Spinal cord (tissue), 10 donors: ENCODE results near the gene SMOC2. TPM values are rescaled to one million over a fixed set of nuclear protein-coding genes. Genes with fewer than 3 reads are reported as not detected.
"Not testable (repeated sequence)": the region's sequence is repeated elsewhere in the genome, so short reads cannot be mapped to it uniquely, and the experiment has no call there.

Experiments
- DNase-seq, 6 donors: peaks; one replicate each; pipeline versions ENCODE4 v3.0.0 to v3.0.0-alpha.2; 2013 to 2015; ENCODE audit warnings: low spot score in 6 of 6, low read depth in 4 of 6
- H3K27ac ChIP-seq: one replicate; pipeline ENCODE4 v1.5.1; 2013; ENCODE audit warnings: low read depth, low read length, control low read depth
- H3K27me3 ChIP-seq: one replicate; pipeline ENCODE4 v1.6.1; 2013; ENCODE audit warnings: low read length; ENCODE audit not compliant: control insufficient read depth, insufficient read depth
- H3K36me3 ChIP-seq: one replicate; pipeline ENCODE4 v1.6.1; 2013; ENCODE audit warnings: low read length; ENCODE audit not compliant: control insufficient read depth, insufficient read depth
- H3K4me1 ChIP-seq: one replicate; pipeline ENCODE4 v1.6.1; 2013; ENCODE audit warnings: low read length; ENCODE audit not compliant: control insufficient read depth, insufficient read depth
- H3K4me3 ChIP-seq: one replicate; pipeline ENCODE4 v1.5.1; 2013; ENCODE audit warnings: low read depth, low read length, control low read depth
- H3K9me3 ChIP-seq: one replicate; pipeline ENCODE4 v1.6.1; 2013; ENCODE audit warnings: low read length; ENCODE audit not compliant: control insufficient read depth, insufficient read depth
- WGBS: methylation state at CpG from one replicate; pipeline ENCODE4 v1.1.5; 2013; ENCODE audit warnings: missing lambda C conversion rate; ENCODE audit not compliant: insufficient coverage; 5-methylcytosine and 5-hydroxymethylcytosine counted together
- polyA plus RNA-seq, 2 donors: library from polyadenylated mRNA; unstranded; fragments of 120-200 nt; gene quantifications; one replicate each; pipeline ENCODE4 v1.2.1, GENCODE V29; 2013; ENCODE audit not compliant: insufficient read length in 2 of 2
- total RNA-seq, 2 donors: library from RNA; depleted of rRNA in 1 of 2; stranded (reverse); fragments of 120-200 nt in 1 of 2; fragments of >200 nt in 1 of 2; gene quantifications; one replicate each; pipeline versions ENCODE4 v1.2.3 to v1.2.4, GENCODE V29; 2013 to 2014
- donor health status: healthy.

SMOC2 gene
- total and polyA plus RNA-seq, 4 donors, result 8.3 to 96.0 (median 45.6) TPM

- 98% methylated on average over 4 of the region's 4 CpGs for WGBS
- H3K9me3 ChIP-seq, result no peaks in the 10 kb centered on the region
- no peaks in the 10 kb centered on the region for H3K36me3 ChIP-seq
- H3K4me3 ChIP-seq, result no peak overlapping the region
- peaks cover 4% of the 10 kb centered on the region for H3K4me1 ChIP-seq
- peaks cover 4% of the 10 kb centered on the region for H3K27me3 ChIP-seq
- DNase-seq, result no peak
- no peak overlapping the region for H3K27ac ChIP-seq
Observed at GRCh38 chr6:168565112-168565511, 124.1 kb downstream of the SMOC2 start.

GRCh38 chr6:168570211-168570610 lies 129.2 kb downstream of the SMOC2 start:
- H3K4me3 ChIP-seq, result no peak overlapping the region
- WGBS, result 57% methylated on average over 11 of the region's 11 CpGs
- H3K27ac ChIP-seq, result no peak overlapping the region
- peaks cover 8% of the 10 kb centered on the region for H3K4me1 ChIP-seq
- no peak for DNase-seq
- H3K36me3 ChIP-seq, result peaks cover 2% of the 10 kb centered on the region
- H3K9me3 ChIP-seq, result no peaks in the 10 kb centered on the region
- no peaks in the 10 kb centered on the region for H3K27me3 ChIP-seq

GRCh38 chr6:168571268-168571667 lies 130.3 kb downstream of the SMOC2 start:
- H3K27ac ChIP-seq, result no peak overlapping the region
- peaks cover 14% of the 10 kb centered on the region for H3K4me1 ChIP-seq
- no peak for DNase-seq
- no peaks in the 10 kb centered on the region for H3K27me3 ChIP-seq
- 96% methylated on average over 10 of the region's 19 CpGs for WGBS
- peaks cover 2% of the 10 kb centered on the region for H3K36me3 ChIP-seq
- H3K9me3 ChIP-seq, result no peaks in the 10 kb centered on the region
- H3K4me3 ChIP-seq, result no peak overlapping the region

GRCh38 chr6:168573276-168573835 lies 132.4 kb downstream of the SMOC2 start:
- H3K27me3 ChIP-seq, H3K36me3 ChIP-seq, H3K9me3 ChIP-seq, DNase-seq, H3K27ac ChIP-seq, H3K4me3 ChIP-seq: not testable (repeated sequence)
- 92% methylated on average over 18 of the region's 28 CpGs for WGBS
- peaks cover 14% of the 10 kb centered on the region for H3K4me1 ChIP-seq

- Histone ChIP-seq H3K4me1 (peaks cover 14% of the 10 kb centered on the region), H3K27me3 (peaks cover 2% of the 10 kb centered on the region), H3K4me3 (no peak overlapping the region), H3K36me3 (peaks cover 2% of the 10 kb centered on the region), H3K27ac (no peak overlapping the region), H3K9me3 (no peaks in the 10 kb centered on the region)
- 96% methylated on average over 15 of the region's 17 CpGs for WGBS
- no peak for DNase-seq
Observed at GRCh38 chr6:168574075-168574698, 133.2 kb downstream of the SMOC2 start.

GRCh38 chr6:168574699-168575195 lies 133.8 kb downstream of the SMOC2 start:
- 54% methylated on average over 11 of the region's 17 CpGs for WGBS
- Histone ChIP-seq H3K27me3 (peaks cover 2% of the 10 kb centered on the region), H3K27ac (no peak overlapping the region), H3K9me3 (no peaks in the 10 kb centered on the region), H3K4me3 (no peak overlapping the region), H3K4me1 (peaks cover 14% of the 10 kb centered on the region), H3K36me3 (peaks cover 2% of the 10 kb centered on the region)
- peak in 2 of 6 donors; percentile 66 to 69 for DNase-seq

- H3K9me3 ChIP-seq, result no peaks in the 10 kb centered on the region
- peaks cover 14% of the 10 kb centered on the region for H3K4me1 ChIP-seq
- H3K27me3 ChIP-seq, result peaks cover 2% of the 10 kb centered on the region
- H3K4me3 ChIP-seq, result no peak overlapping the region
- H3K36me3 ChIP-seq, result peaks cover 2% of the 10 kb centered on the region
- WGBS, result 76% methylated on average over 11 of the region's 15 CpGs
- no peak overlapping the region for H3K27ac ChIP-seq
- DNase-seq, result no peak
Observed at GRCh38 chr6:168575346-168576098, 134.5 kb downstream of the SMOC2 start.

- Histone ChIP-seq H3K4me3 (no peak overlapping the region), H3K4me1 (peaks cover 14% of the 10 kb centered on the region), H3K27ac (no peak overlapping the region), H3K27me3 (peaks cover 2% of the 10 kb centered on the region), H3K36me3 (peaks cover 2% of the 10 kb centered on the region), H3K9me3 (no peaks in the 10 kb centered on the region)
- no peak for DNase-seq
- WGBS, result 98% methylated on average over 13 of the region's 14 CpGs
Observed at GRCh38 chr6:168576388-168576787, 135.4 kb downstream of the SMOC2 start.

GRCh38 chr6:168577496-168577895 lies 136.5 kb downstream of the SMOC2 start:
- WGBS, result 92% methylated on average over 9 of the region's 9 CpGs
- Histone ChIP-seq H3K27me3 (peaks cover 2% of the 10 kb centered on the region), H3K4me3 (no peak overlapping the region), H3K36me3 (peaks cover 2% of the 10 kb centered on the region), H3K27ac (no peak overlapping the region), H3K4me1 (peaks cover 14% of the 10 kb centered on the region), H3K9me3 (no peaks in the 10 kb centered on the region)
- no peak for DNase-seq
